ENCODE data around the gene GATAD1. TPM values are rescaled to one million over a fixed set of nuclear protein-coding genes. Genes with fewer than 3 reads are reported as not detected.
A peak's percentile ranks its signal among the peaks of the same experiment; 100 is the strongest.

GATAD1 gene
- total and polyA plus RNA-seq, 2 donors from 2014 or later: 17.5 to 35.8 TPM

DNA sequence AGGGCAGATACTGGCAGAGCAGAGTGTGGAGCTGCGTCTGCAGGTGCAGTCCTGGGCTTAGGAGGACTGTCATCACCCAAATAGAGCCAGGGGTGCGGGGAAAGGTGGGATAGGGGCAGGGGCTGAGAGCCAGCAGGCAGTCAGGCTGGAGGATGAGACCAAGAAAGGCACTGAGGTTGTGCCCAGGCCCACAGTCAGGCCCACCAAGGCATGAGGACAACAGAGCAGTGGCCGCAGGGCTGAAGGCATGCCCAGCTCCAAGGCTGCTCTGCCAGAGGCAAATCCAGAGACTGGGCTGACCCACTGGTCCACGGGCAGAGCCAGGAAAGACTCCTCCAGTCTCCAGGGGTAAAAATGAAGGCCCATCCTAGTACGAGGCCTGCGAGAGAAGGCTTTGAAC, 24.4 kb upstream of the GATAD1 start:
- intact Hi-C loops (cut with DNase I): no loop called here

DNA sequence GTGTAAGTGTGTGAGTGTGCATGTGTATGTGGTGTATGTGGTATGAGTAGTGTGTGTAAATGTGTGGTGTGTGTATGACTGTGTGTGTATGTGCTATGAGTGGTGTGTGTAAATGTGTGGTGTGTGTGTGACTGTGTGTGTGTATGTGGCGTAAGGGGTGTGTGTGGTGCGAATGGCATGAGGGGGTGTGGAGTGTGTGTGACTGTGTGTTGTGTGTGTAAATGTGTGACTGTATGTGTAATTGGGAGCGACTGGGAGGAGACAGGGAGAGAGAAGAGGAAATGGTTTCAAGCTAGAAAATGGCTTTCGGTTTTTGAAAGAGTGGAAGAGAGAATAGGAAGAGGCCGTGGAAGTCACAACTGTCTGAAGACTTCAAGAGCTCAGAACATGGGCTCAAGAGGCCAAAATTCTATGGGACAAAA, 23.6 kb upstream of the GATAD1 start:
- Histone ChIP-seq H3K9ac (ENCODE audit: low read length in 3 of 3) (no peak overlapping the region), H3K9me3 (ENCODE audit: control insufficient read depth in 2 of 3, insufficient read depth in 1 of 3, low read length in 3 of 3) (no peaks in the 10 kb centered on the region), H3K36me3 (ENCODE audit: control insufficient read depth in 2 of 3, insufficient read depth in 3 of 3, low read length in 3 of 3) (no peaks in the 10 kb centered on the region), H3K27ac (ENCODE audit: low read depth in 2 of 2, low read length in 2 of 2) (no peak overlapping the region), H3K27me3 (ENCODE audit: control insufficient read depth, insufficient read depth, low read length) (no peaks in the 10 kb centered on the region), H3K4me3 (ENCODE audit: low read length in 3 of 3) (peak overlapping the region in 1 of 3 donors; percentile 72), H3K4me1 (ENCODE audit: control insufficient read depth in 2 of 3, insufficient read depth in 2 of 3, low read depth in 1 of 3, low read length in 3 of 3) (no peaks in the 10 kb centered on the region)
- no peak for FAIRE-seq
- no peak for DNase-seq
- TF ChIP-seq, protein P1, sequence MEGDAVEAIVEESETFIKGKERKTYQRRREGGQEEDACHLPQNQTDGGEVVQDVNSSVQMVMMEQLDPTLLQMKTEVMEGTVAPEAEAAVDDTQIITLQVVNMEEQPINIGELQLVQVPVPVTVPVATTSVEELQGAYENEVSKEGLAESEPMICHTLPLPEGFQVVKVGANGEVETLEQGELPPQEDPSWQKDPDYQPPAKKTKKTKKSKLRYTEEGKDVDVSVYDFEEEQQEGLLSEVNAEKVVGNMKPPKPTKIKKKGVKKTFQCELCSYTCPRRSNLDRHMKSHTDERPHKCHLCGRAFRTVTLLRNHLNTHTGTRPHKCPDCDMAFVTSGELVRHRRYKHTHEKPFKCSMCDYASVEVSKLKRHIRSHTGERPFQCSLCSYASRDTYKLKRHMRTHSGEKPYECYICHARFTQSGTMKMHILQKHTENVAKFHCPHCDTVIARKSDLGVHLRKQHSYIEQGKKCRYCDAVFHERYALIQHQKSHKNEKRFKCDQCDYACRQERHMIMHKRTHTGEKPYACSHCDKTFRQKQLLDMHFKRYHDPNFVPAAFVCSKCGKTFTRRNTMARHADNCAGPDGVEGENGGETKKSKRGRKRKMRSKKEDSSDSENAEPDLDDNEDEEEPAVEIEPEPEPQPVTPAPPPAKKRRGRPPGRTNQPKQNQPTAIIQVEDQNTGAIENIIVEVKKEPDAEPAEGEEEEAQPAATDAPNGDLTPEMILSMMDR (IDR thresholded peaks at IDR 0.05; ENCODE audit: borderline replicate concordance, extremely low read depth, insufficient read depth): no peak
- intact Hi-C loops (cut with DNase I): no loop called here

More for the DNA sequence above, 24.4 kb upstream of the GATAD1 start:
- H3K27ac ChIP-seq (ENCODE audit: low read depth in 2 of 2, low read length in 2 of 2): no peak overlapping the region
- H3K36me3 ChIP-seq (ENCODE audit: control insufficient read depth in 2 of 3, insufficient read depth in 3 of 3, low read length in 3 of 3): no peaks in the 10 kb centered on the region
- DNase-seq: no peak
- H3K4me1 ChIP-seq (ENCODE audit: control insufficient read depth in 2 of 3, insufficient read depth in 2 of 3, low read depth in 1 of 3, low read length in 3 of 3): no peaks in the 10 kb centered on the region
- FAIRE-seq: no peak
- no peak overlapping the region for H3K4me3 ChIP-seq (ENCODE audit: low read length in 3 of 3)
- H3K9ac ChIP-seq (ENCODE audit: low read length in 3 of 3): no peak overlapping the region
- TF ChIP-seq, protein P1 (IDR thresholded peaks at IDR 0.05; ENCODE audit: borderline replicate concordance, extremely low read depth, insufficient read depth): no peak
- no peaks in the 10 kb centered on the region for H3K9me3 ChIP-seq (ENCODE audit: control insufficient read depth in 2 of 3, insufficient read depth in 1 of 3, low read length in 3 of 3)
- no peaks in the 10 kb centered on the region for H3K27me3 ChIP-seq (ENCODE audit: control insufficient read depth, insufficient read depth, low read length)

DNA sequence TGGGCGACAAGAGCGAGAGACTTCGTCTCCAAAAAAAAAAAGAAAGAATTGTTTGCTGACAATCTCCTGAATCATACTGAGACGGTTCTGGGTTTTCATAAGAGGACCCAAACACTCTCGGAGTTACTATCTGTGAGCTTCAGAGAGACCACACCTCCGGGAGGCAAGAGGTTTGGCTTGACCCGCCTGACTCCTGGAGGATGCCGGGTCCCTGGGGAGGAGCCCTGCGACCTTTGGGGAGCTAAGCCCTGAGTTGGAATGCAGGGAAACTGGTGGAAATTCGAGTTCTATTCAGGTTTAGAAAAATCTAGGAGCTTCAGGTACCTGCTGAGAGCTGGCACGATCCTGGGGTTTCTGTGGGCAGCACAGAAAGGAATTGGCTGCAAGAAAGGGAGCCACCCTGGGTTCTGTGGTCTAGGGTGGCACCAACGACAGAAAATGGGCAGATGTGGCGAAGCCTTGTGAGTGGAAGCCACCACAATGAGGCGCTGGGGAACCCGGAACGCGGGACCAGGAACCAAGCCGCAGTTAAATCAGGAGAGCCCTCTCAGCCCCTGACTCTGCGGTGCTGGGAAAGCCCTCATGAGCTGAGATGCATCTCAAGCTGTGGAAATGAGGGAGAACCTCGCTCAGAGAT, 21.9 kb upstream of the GATAD1 start:
- no peaks in the 10 kb centered on the region for H3K4me1 ChIP-seq (ENCODE audit: control insufficient read depth in 2 of 3, insufficient read depth in 2 of 3, low read depth in 1 of 3, low read length in 3 of 3)
- TF ChIP-seq, protein P1 (IDR thresholded peaks at IDR 0.05; ENCODE audit: borderline replicate concordance, extremely low read depth, insufficient read depth): no peak
- peak in 1 of 5 donors; percentile 71 for DNase-seq
- H3K27me3 ChIP-seq (ENCODE audit: control insufficient read depth, insufficient read depth, low read length): no peaks in the 10 kb centered on the region
- H3K9ac ChIP-seq (ENCODE audit: low read length in 3 of 3): no peak overlapping the region
- no peak overlapping the region for H3K27ac ChIP-seq (ENCODE audit: low read depth in 2 of 2, low read length in 2 of 2)
- intact Hi-C loops (cut with DNase I): no loop called here
- no peaks in the 10 kb centered on the region for H3K9me3 ChIP-seq (ENCODE audit: control insufficient read depth in 2 of 3, insufficient read depth in 1 of 3, low read length in 3 of 3)
- no peaks in the 10 kb centered on the region for H3K36me3 ChIP-seq (ENCODE audit: control insufficient read depth in 2 of 3, insufficient read depth in 3 of 3, low read length in 3 of 3)
- H3K4me3 ChIP-seq (ENCODE audit: low read length in 3 of 3): no peak overlapping the region
- FAIRE-seq: no peak

DNA sequence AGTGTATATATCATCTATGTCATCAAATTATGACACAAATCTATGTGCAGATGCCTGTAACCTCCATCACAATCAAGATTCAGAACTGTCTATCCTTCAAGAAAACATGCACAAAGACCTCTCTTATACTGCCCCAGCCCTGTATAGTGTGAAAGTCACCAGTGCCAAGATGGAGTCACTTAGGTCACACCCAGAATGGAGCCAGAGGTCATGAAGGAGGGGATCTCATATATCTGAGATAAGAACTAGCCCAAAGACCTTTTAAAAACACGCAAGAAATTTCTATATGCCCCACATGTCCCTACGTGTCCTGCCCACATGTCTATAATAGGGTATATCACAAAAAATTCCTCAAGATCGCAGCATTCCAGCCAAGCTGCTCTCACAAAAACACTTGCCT, 20.1 kb upstream of the GATAD1 start:
- TF ChIP-seq, protein P1 (IDR thresholded peaks at IDR 0.05; ENCODE audit: borderline replicate concordance, extremely low read depth, insufficient read depth): no peak
- no peak for DNase-seq
- no peak overlapping the region for H3K9ac ChIP-seq (ENCODE audit: low read length in 3 of 3)
- H3K27me3 ChIP-seq (ENCODE audit: control insufficient read depth, insufficient read depth, low read length): no peaks in the 10 kb centered on the region
- no peaks in the 10 kb centered on the region for H3K4me1 ChIP-seq (ENCODE audit: control insufficient read depth in 2 of 3, insufficient read depth in 2 of 3, low read depth in 1 of 3, low read length in 3 of 3)
- FAIRE-seq: no peak
- no peak overlapping the region for H3K27ac ChIP-seq (ENCODE audit: low read depth in 2 of 2, low read length in 2 of 2)
- H3K36me3 ChIP-seq (ENCODE audit: control insufficient read depth in 2 of 3, insufficient read depth in 3 of 3, low read length in 3 of 3): no peaks in the 10 kb centered on the region
- intact Hi-C loops (cut with DNase I): no loop called here
- no peak overlapping the region for H3K4me3 ChIP-seq (ENCODE audit: low read length in 3 of 3)
- H3K9me3 ChIP-seq (ENCODE audit: control insufficient read depth in 2 of 3, insufficient read depth in 1 of 3, low read length in 3 of 3): no peaks in the 10 kb centered on the region

Data from kidney (tissue), 14 donors.